ENCODE results near the gene ITSN1.

Gene ITSN1

DNA sequence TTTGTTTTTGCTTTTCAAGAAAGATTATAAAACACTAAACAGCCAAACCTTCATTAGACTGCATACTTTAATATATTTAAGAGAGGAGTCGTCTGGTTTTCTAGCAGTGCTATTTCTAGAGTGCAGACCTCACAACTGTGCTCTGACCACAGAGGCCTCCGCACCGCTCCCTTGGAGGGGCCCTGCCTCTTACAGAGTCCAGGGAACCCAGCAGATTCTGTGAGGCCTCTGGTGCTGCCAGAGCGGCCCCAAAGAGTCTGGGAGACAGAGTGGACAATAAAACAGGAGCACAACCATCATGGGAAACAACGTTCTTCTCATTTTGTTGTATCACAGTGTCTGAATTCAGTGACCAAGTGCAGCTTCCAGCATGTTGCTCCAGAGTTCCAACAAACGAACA lies 267.5 kb downstream of the ITSN1 start:
- Histone ChIP-seq H3K4me3 (ENCODE audit: low read depth, low read length) (no peak overlapping the region), H3K27me3 (no peaks in the 10 kb centered on the region), H3K36me3 (peaks cover 61% of the 10 kb centered on the region), H3K4me1 (no peaks in the 10 kb centered on the region), H3K9me3 (no peaks in the 10 kb centered on the region)
- DNase-seq, result no peak
- TF ChIP-seq, protein P1, sequence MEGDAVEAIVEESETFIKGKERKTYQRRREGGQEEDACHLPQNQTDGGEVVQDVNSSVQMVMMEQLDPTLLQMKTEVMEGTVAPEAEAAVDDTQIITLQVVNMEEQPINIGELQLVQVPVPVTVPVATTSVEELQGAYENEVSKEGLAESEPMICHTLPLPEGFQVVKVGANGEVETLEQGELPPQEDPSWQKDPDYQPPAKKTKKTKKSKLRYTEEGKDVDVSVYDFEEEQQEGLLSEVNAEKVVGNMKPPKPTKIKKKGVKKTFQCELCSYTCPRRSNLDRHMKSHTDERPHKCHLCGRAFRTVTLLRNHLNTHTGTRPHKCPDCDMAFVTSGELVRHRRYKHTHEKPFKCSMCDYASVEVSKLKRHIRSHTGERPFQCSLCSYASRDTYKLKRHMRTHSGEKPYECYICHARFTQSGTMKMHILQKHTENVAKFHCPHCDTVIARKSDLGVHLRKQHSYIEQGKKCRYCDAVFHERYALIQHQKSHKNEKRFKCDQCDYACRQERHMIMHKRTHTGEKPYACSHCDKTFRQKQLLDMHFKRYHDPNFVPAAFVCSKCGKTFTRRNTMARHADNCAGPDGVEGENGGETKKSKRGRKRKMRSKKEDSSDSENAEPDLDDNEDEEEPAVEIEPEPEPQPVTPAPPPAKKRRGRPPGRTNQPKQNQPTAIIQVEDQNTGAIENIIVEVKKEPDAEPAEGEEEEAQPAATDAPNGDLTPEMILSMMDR (IDR thresholded peaks at IDR 0.05; ENCODE audit: low read depth, low read length), result no peak

- no peaks in the 10 kb centered on the region for H3K27me3 ChIP-seq
- H3K4me3 ChIP-seq (ENCODE audit: low read depth, low read length), result peak overlapping the region; percentile 99
- TF ChIP-seq, protein P1 (IDR thresholded peaks at IDR 0.05; ENCODE audit: low read depth, low read length), result no peak
- H3K36me3 ChIP-seq, result peaks cover 30% of the 10 kb centered on the region
- no peaks in the 10 kb centered on the region for H3K9me3 ChIP-seq
- H3K4me1 ChIP-seq, result no peaks in the 10 kb centered on the region
- DNase-seq, result no peak
Measured at GRCh38 chr21:33914188-33914587, 271.9 kb downstream of the ITSN1 start.

DNA sequence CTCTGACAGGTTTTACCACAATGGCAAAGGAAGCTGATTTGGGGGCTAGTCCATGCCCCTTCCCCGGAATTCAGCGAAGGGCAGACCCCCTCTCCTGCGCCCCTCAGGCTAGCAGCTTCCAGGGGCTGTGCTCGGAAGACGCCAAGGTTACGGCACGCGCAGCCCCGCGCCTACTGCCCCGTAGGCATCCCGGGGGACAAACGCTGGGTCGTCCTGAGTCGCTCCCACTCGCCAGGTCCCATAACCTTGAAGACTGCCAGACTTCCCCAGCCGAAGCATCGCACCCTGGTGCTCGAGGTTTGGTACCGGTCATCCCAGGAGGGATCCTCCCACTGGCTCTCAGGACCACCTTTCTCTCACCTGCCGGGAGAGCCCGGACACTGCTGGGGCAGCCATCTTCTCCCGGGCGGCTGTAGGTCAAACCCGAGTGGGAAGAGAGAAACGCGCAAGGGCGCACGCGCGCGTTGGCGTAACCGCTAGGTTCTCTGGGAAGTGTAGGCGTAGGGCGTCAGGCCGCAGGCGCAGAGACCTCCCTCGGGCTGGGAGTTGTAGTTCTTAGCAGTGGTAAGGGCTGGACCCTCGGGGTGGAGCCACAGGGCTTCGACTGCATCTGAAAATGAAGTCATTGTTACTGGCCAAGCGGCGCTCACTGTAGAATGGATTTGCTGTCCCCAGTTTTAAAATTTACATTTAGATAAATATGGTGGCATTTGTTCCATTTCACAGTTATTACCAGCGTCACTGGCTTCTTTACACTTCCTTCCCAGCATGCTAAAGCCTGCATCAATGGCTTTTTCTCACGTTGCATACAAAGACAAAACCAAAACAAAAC lies 273.3 kb downstream of the ITSN1 start, which contains the start of gene ATP5PO:
ATP5PO (minus strand) TSS at position 437 of the 832 bp plus-strand sequence; CDS start at position 396, 41 bp downstream.
- Histone ChIP-seq H3K9me3 (no peaks in the 10 kb centered on the region), H3K27me3 (no peaks in the 10 kb centered on the region), H3K4me3 (ENCODE audit: low read depth, low read length) (peak within 1 kb of the TSS; percentile 99), H3K4me1 (no peaks in the 10 kb centered on the region), H3K36me3 (peaks cover 17% of the 10 kb centered on the region)
- TF ChIP-seq, protein P1 (IDR thresholded peaks at IDR 0.05; ENCODE audit: low read depth, low read length), result no peak
- DNase-seq, result peak; percentile 99

- Histone ChIP-seq H3K9me3 (no peaks in the 10 kb centered on the region), H3K27me3 (no peaks in the 10 kb centered on the region), H3K4me1 (no peaks in the 10 kb centered on the region), H3K36me3 (peaks cover 16% of the 10 kb centered on the region), H3K4me3 (ENCODE audit: low read depth, low read length) (peak overlapping the region; percentile 99)
- TF ChIP-seq, protein P1 (IDR thresholded peaks at IDR 0.05; ENCODE audit: low read depth, low read length), result no peak
- no peak for DNase-seq
Measured at GRCh38 chr21:33916200-33916567, 273.9 kb downstream of the ITSN1 start.

- TF ChIP-seq, protein P1 (IDR thresholded peaks at IDR 0.05; ENCODE audit: low read depth, low read length), result no peak
- Histone ChIP-seq H3K4me3 (ENCODE audit: low read depth, low read length) (no peak overlapping the region), H3K27me3 (no peaks in the 10 kb centered on the region), H3K36me3 (peaks cover 10% of the 10 kb centered on the region), H3K9me3 (no peaks in the 10 kb centered on the region), H3K4me1 (no peaks in the 10 kb centered on the region)
- no peak for DNase-seq
Measured at GRCh38 chr21:33917421-33917820, 275.1 kb downstream of the ITSN1 start.

DNA sequence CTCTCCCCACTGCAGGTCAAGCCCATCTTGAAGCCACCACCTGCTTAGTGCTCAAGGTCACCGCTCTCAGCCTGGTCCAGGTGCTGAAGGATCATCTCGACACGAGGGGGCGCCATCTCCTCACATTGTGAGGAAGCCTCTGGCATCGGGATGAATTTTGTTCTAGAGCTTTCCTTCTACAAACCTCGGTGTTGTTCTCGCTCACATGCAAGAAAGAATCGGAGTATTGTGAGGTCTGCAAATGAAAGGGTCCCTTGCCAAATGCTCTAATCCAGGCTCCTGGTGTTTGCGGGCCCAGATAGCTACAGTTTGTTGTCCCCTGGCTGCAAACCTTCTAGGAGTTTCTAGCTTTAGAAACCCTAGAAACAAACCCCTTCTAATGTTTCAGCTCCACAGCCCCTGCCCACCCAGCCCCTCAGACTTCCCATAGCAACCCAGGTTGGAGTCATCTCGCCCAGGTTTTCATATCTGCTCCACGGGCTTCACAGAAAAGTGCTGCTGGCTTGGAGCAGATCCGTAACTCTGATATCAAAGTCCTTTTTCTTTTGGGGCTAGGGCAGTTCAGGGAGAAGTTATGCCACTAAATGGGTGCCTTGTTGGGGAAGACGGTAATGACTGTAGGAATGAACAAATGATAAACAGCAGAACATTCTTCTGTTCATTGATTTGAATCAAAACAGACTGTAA lies 281.9 kb downstream of the ITSN1 start:
- TF ChIP-seq, protein P1 (IDR thresholded peaks at IDR 0.05; ENCODE audit: low read depth, low read length), result peak; percentile 96
- H3K9me3 ChIP-seq, result no peaks in the 10 kb centered on the region
- peak overlapping the region; percentile 38 for H3K4me3 ChIP-seq (ENCODE audit: low read depth, low read length)
- no peaks in the 10 kb centered on the region for H3K36me3 ChIP-seq
- no peaks in the 10 kb centered on the region; the same call in 1 of the 2 replicates for H3K4me1 ChIP-seq
- peak; percentile 90 for DNase-seq
- H3K27me3 ChIP-seq, result no peaks in the 10 kb centered on the region
